Gastrocnemius medialis (tissue), 4 donors: Measurements from ENCODE around the gene INSRR. TPM values are rescaled to one million over a fixed set of nuclear protein-coding genes. Genes with fewer than 3 reads are reported as not detected.

Source experiments
- ATAC-seq, 2 donors: fragments of 150-250 bp; one replicate each; pipeline ENCODE4 v1.9.1; 2016
- DNase-seq, 2 donors: peaks; one replicate each; pipeline ENCODE4 v3.0.0-alpha.2; 2019
- H3K27ac ChIP-seq, 4 donors: fragments of 200-600 bp; sonication (generic); 1 replicate in 1 of 4; 2 replicates in 3 of 4; pipeline ENCODE4 v1.5.1; 2016 to 2018; ENCODE audit warnings: mild to moderate bottlenecking in 2 of 4, moderate library complexity in 1 of 4
- H3K27me3 ChIP-seq, 3 donors: fragments of 200-600 bp; sonication (generic) in 2 of 3; 1 replicate in 1 of 3; 2 replicates in 2 of 3; pipeline versions ENCODE4 v1.5.1 to v1.6.0; 2016 to 2019; ENCODE audit warnings: mild to moderate bottlenecking in 1 of 3, moderate library complexity in 1 of 3
- H3K36me3 ChIP-seq, 2 donors: fragments of 200-600 bp; sonication (generic) in 1 of 2; one replicate each; pipeline ENCODE4 v1.5.1; 2017 to 2018
- H3K4me1 ChIP-seq, 2 donors: fragments of 200-600 bp; sonication (generic) in 1 of 2; one replicate each; pipeline ENCODE4 v1.5.1; 2016 to 2017; ENCODE audit warnings: mild to moderate bottlenecking in 2 of 2
- H3K4me3 ChIP-seq, 4 donors: fragments of 200-600 bp; sonication (generic) in 3 of 4; 1 replicate in 1 of 4; 2 replicates in 3 of 4; pipeline ENCODE4 v1.5.1; 2016 to 2019; ENCODE audit warnings: mild to moderate bottlenecking in 2 of 4
- H3K9me3 ChIP-seq, 3 donors: fragments of 200-600 bp; sonication (generic) in 2 of 3; 1 replicate in 1 of 3; 2 replicates in 2 of 3; pipeline ENCODE4 v1.5.1; 2016 to 2019
- CTCF ChIP-seq, 5 experiments: fragments of 450-650 bp in 3 of 5; fragments of 200-600 bp in 2 of 5; sonication (generic) in 2 of 5; IDR thresholded peaks in 4 of 5; conservative IDR thresholded peaks in 1 of 5; 1 replicate in 4 of 5; 2 replicates in 1 of 5; pipeline ENCODE4 v1.5.1; 2016 to 2019; ENCODE audit warnings: antibody characterized with exemption in 5 of 5, mild to moderate bottlenecking in 3 of 5, moderate library complexity in 3 of 5
- POLR2A ChIP-seq, 2 donors: fragments of 450-650 bp; IDR thresholded peaks; one replicate each; pipeline ENCODE4 v1.6.1; 2017; ENCODE audit warnings: antibody characterized with exemption in 2 of 2, mild to moderate bottlenecking in 2 of 2, moderate library complexity in 2 of 2
- in situ Hi-C, 4 donors: fragments of 200-750 bp; cut with MboI; loops; one replicate each; pipeline versions ENCODE4 v1.15.0 to v1.8.0; 2017; ENCODE audit warnings: low sequenced_read_pairs in 4 of 4
- intact Hi-C: fragments of 100-400 bp; cut with DNase I; formaldehyde crosslinking; loops from one replicate; pipeline ENCODE4 v1.15.1; 2023; ENCODE audit warnings: low total_unique reads
- total RNA-seq, 4 donors: library from RNA; depleted of rRNA; stranded (reverse); fragments of >200 nt; gene quantifications; one replicate each; pipeline versions ENCODE4 v1.1.0 to v1.2.3, GENCODE V29; 2016

The INSRR gene
- total RNA-seq, 4 donors from 2014 or later, result not detected

GRCh38 chr1:156905176-156905575, 46.3 kb upstream of the INSRR start:
- in situ Hi-C loops, result no loop called here
- ATAC-seq (no peak), DNase-seq (no peak)
- no peak for TF ChIP-seq CTCF (IDR thresholded peaks at IDR 0.05 in 4 of 5, conservative IDR thresholded peaks at IDR 0.05 in 1 of 5)
- TF ChIP-seq POLR2A (IDR thresholded peaks at IDR 0.05), result no peak
- intact Hi-C loops, result no loop called here
- Histone ChIP-seq H3K4me1 (peaks cover 6% of the 10 kb centered on the region in 2 donors), H3K27me3 (peaks cover 0 to 11% (median 7%) of the 10 kb centered on the region in 3 donors), H3K4me3 (no peak overlapping the region), H3K9me3 (no peaks in the 10 kb centered on the region), H3K27ac (no peak overlapping the region), H3K36me3 (peaks cover 0 to 3% of the 10 kb centered on the region in 2 donors)

GRCh38 chr1:156904187-156904959, 45.5 kb upstream of the INSRR start:
- Histone ChIP-seq H3K4me1 (peaks cover 9 to 12% of the 10 kb centered on the region in 2 donors), H3K27me3 (peaks cover 0 to 7% (median 4%) of the 10 kb centered on the region in 3 donors), H3K27ac (no peak overlapping the region), H3K36me3 (peaks cover 0 to 3% of the 10 kb centered on the region in 2 donors), H3K4me3 (no peak overlapping the region), H3K9me3 (no peaks in the 10 kb centered on the region)
- TF ChIP-seq POLR2A (IDR thresholded peaks at IDR 0.05), result no peak
- no peak for TF ChIP-seq CTCF (IDR thresholded peaks at IDR 0.05 in 4 of 5, conservative IDR thresholded peaks at IDR 0.05 in 1 of 5)
- ATAC-seq (no peak), DNase-seq (no peak)
- intact Hi-C loops, result no loop called here
- in situ Hi-C loops, result no loop called here

- in situ Hi-C loops (no loop called here), intact Hi-C loops (no loop called here)
- H3K36me3 ChIP-seq, result peaks cover 0 to 3% of the 10 kb centered on the region in 2 donors
- no peak for TF ChIP-seq CTCF (IDR thresholded peaks at IDR 0.05 in 4 of 5, conservative IDR thresholded peaks at IDR 0.05 in 1 of 5)
- TF ChIP-seq POLR2A (IDR thresholded peaks at IDR 0.05), result no peak
- no peak overlapping the region for H3K4me3 ChIP-seq
- peaks cover 0 to 7% (median 4%) of the 10 kb centered on the region in 3 donors for H3K27me3 ChIP-seq
- no peak overlapping the region for H3K27ac ChIP-seq
- H3K9me3 ChIP-seq, result no peaks in the 10 kb centered on the region
- peaks cover 10 to 14% of the 10 kb centered on the region in 2 donors for H3K4me1 ChIP-seq
- no peak for ATAC-seq
- DNase-seq, result no peak
Measured at GRCh38 chr1:156903328-156904091, 44.6 kb upstream of the INSRR start.

GRCh38 chr1:156901966-156902915, 43.3 kb upstream of the INSRR start:
- intact Hi-C loops (no loop called here), in situ Hi-C loops (no loop called here)
- H3K4me3 ChIP-seq, result no peak overlapping the region
- no peak for ATAC-seq
- no peaks in the 10 kb centered on the region for H3K27me3 ChIP-seq
- peaks cover 10 to 14% of the 10 kb centered on the region in 2 donors for H3K4me1 ChIP-seq
- peak overlapping the region in 2 of 4 donors; percentile 27 to 50 for H3K27ac ChIP-seq
- TF ChIP-seq POLR2A (IDR thresholded peaks at IDR 0.05), result no peak
- TF ChIP-seq CTCF (IDR thresholded peaks at IDR 0.05 in 4 of 5, conservative IDR thresholded peaks at IDR 0.05 in 1 of 5), result no peak
- peaks cover 0 to 3% of the 10 kb centered on the region in 2 donors for H3K36me3 ChIP-seq
- no peak for DNase-seq
- no peaks in the 10 kb centered on the region for H3K9me3 ChIP-seq
